Forelimb muscle (tissue), 1 donor: Measurements from ENCODE around the gene GNA12. TPM values are rescaled to one million over a fixed set of nuclear protein-coding genes. Genes with fewer than 3 reads are reported as not detected.

ENCODE experiments used
- DNase-seq: peaks from one replicate; pipeline ENCODE4 v3.0.0-alpha.2; 2013; ENCODE audit warnings: low read depth
- polyA plus RNA-seq: library from polyadenylated mRNA; unstranded; fragments of 120-200 nt; gene quantifications from one replicate; pipeline ENCODE4 v1.2.1, GENCODE V29; 2013; ENCODE audit not compliant: insufficient read length

Gene GNA12
- polyA plus RNA-seq, 1 donor, result 26.5 TPM

GRCh38 chr7:2818653-2819052, 25.5 kb downstream of the GNA12 start:
- no peak for DNase-seq

GRCh38 chr7:2818121-2818520, 26.0 kb downstream of the GNA12 start:
- DNase-seq, result no peak

GRCh38 chr7:2817456-2817855, 26.7 kb downstream of the GNA12 start:
- no peak for DNase-seq

GRCh38 chr7:2815875-2816245, 28.2 kb downstream of the GNA12 start:
- DNase-seq, result no peak

GRCh38 chr7:2814946-2815874, 28.9 kb downstream of the GNA12 start:
- DNase-seq, result no peak

- no peak for DNase-seq
Measured at GRCh38 chr7:2814186-2814945, 29.7 kb downstream of the GNA12 start.

- no peak for DNase-seq
Measured at GRCh38 chr7:2813350-2814185, 30.5 kb downstream of the GNA12 start.

GRCh38 chr7:2812831-2813230, 31.3 kb downstream of the GNA12 start:
- DNase-seq, result no peak

GRCh38 chr7:2812114-2812487, 32.0 kb downstream of the GNA12 start:
- no peak for DNase-seq

GRCh38 chr7:2811476-2812113, 32.5 kb downstream of the GNA12 start:
- DNase-seq, result no peak

- no peak for DNase-seq
Measured at GRCh38 chr7:2810682-2811415, 33.3 kb downstream of the GNA12 start.

- DNase-seq, result no peak
Measured at GRCh38 chr7:2809903-2810625, 34.0 kb downstream of the GNA12 start.

- DNase-seq, result no peak
Measured at GRCh38 chr7:2808891-2809665, 35.0 kb downstream of the GNA12 start.

GRCh38 chr7:2807845-2808772, 36.0 kb downstream of the GNA12 start:
- no peak for DNase-seq

GRCh38 chr7:2807460-2807844, 36.7 kb downstream of the GNA12 start:
- DNase-seq, result no peak

GRCh38 chr7:2806571-2806970, 37.5 kb downstream of the GNA12 start:
- DNase-seq, result no peak

GRCh38 chr7:2805213-2805944, 38.7 kb downstream of the GNA12 start:
- DNase-seq, result no peak
